ENCODE results near the gene RALA. TPM values are rescaled to one million over a fixed set of nuclear protein-coding genes. Genes with fewer than 3 reads are reported as not detected.
"Not testable (repeated sequence)": the region's sequence is repeated elsewhere in the genome, so short reads cannot be mapped to it uniquely, and the experiment has no call there.

RALA gene
- total RNA-seq, 1 experiment from 2014 or later: 27.3 TPM

DNA sequence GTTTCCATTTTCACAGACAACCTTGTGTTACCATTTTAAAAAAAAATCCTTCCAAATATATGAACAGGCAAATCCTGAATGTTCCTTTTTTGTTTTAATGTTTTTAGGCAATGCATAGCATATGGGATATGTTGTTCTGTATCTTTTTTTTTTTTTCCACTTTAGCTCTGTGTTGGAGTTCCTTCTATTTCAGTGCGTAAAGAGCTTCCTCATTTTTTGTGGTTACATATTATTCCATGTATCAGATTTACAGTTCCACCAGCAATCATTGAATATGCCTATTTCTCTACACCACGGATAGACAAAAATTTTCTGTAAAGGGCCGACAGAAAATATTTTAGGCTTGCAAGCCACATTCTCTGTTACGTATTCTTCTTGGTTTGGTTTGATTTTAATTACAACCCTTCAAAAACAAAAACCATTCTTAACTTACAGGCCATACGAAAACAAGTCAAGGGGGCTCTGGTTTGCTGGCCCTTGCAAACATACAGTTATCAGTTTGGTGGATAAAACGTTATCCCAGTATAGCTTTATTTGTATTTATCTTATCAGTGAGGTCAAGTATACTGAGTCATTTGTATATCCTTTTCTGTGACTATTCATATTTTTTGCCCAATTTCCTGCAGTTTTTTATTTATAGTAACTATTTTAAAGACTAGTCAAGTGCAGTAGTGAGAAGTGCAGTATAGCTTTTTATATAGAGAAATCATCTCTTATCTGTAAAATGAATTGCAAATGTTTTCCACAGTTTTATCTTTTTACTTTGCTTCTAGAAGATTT lies 55.7 kb downstream of the RALA start:
- H3K4me1 ChIP-seq (ENCODE audit: control insufficient read depth in 1 of 2, insufficient read depth in 2 of 2, low read length in 2 of 2): no peaks in the 10 kb centered on the region

DNA sequence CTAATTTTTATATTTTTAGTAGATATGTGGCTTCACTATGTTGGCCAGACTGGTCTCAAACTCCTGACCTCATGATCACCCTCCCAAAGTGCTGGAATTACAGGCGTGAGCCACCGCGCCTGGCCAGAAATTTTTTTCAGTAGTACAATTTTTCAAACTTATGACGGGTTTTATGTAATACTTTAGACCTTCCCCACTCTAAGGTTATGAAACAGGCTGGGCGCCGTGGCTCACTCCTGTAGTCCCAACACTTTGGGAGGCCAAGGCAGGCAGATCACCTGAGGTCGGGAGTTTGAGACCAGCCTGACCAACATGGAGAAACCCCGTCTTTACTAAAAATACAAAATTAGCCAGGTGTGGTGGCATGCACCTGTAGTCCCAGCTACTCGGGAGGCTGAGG lies 56.5 kb downstream of the RALA start:
- H3K27me3 ChIP-seq (ENCODE audit: insufficient read depth, low read length); H3K9me3 ChIP-seq (ENCODE audit: control insufficient read depth in 1 of 2, insufficient read depth in 1 of 2, low read depth in 1 of 2, low read length in 2 of 2); H4K20me1 ChIP-seq (ENCODE audit: insufficient read depth); H3K9ac ChIP-seq (ENCODE audit: low read length); H2AFZ ChIP-seq (ENCODE audit: low read depth, low read length, poor library complexity, severe bottlenecking); POLR2A ChIA-PET; H3K4me1 ChIP-seq (ENCODE audit: control insufficient read depth in 1 of 2, insufficient read depth in 2 of 2, low read length in 2 of 2); H3K4me2 ChIP-seq (ENCODE audit: low read length); RAD21 ChIA-PET (ENCODE audit: low non-redundant PET in 1 of 2, low total read pairs in 2 of 2, uncharacterized antibody in 2 of 2, unreplicated experiment in 2 of 2); DNase-seq (ENCODE audit: low read depth, low spot score); intact Hi-C loops (cut with micrococcal nuclease); H3K27ac ChIP-seq (ENCODE audit: low read depth, low read length); H3K36me3 ChIP-seq (ENCODE audit: control insufficient read depth in 1 of 2, insufficient read depth in 2 of 2, low read length in 2 of 2); H3K4me3 ChIP-seq (replicated peaks in 1 of 2; ENCODE audit: low read depth in 1 of 2, low read length in 2 of 2); H3K9me2 ChIP-seq (ENCODE audit: insufficient read depth); BruUV-seq (replicated peaks); ATAC-seq; CTCF ChIA-PET: not testable (repeated sequence)
- H3K79me2 ChIP-seq (ENCODE audit: insufficient read depth, low read length): peaks cover 16% of the 10 kb centered on the region; the same call in 1 of the 2 replicates

More for the DNA sequence above, 55.7 kb downstream of the RALA start:
- H4K20me1 ChIP-seq (ENCODE audit: insufficient read depth): no peaks in the 10 kb centered on the region
- no peak overlapping the region for H3K4me3 ChIP-seq (replicated peaks in 1 of 2; ENCODE audit: low read depth in 1 of 2, low read length in 2 of 2)
- intact Hi-C loops (cut with micrococcal nuclease): no loop called here
- RAD21 ChIA-PET (ENCODE audit: low non-redundant PET in 1 of 2, low total read pairs in 2 of 2, uncharacterized antibody in 2 of 2, unreplicated experiment in 2 of 2): no interaction called here
- H3K9me2 ChIP-seq (ENCODE audit: insufficient read depth): no peaks in the 10 kb centered on the region
- no peaks in the 10 kb centered on the region for H3K9me3 ChIP-seq (ENCODE audit: control insufficient read depth in 1 of 2, insufficient read depth in 1 of 2, low read depth in 1 of 2, low read length in 2 of 2)
- POLR2A ChIA-PET: no interaction called here
- BruUV-seq (replicated peaks): no TSS peak
- CTCF ChIA-PET: no interaction called here
- DNase-seq (ENCODE audit: low read depth, low spot score): no peak
- H3K36me3 ChIP-seq (ENCODE audit: control insufficient read depth in 1 of 2, insufficient read depth in 2 of 2, low read length in 2 of 2): no peaks in the 10 kb centered on the region
- no peak for ATAC-seq
- H3K27ac ChIP-seq (ENCODE audit: low read depth, low read length): no peak overlapping the region
- H3K27me3 ChIP-seq (ENCODE audit: insufficient read depth, low read length): no peaks in the 10 kb centered on the region
- TF ChIP-seq EZH2 (IDR thresholded peaks at IDR 0.05) (no peak), SRF (IDR thresholded peaks at IDR 0.05; ENCODE audit: low read depth) (no peak), ZNF274 (IDR thresholded peaks at IDR 0.05; ENCODE audit: low read depth, low read length) (no peak), CBX3 (IDR thresholded peaks at IDR 0.05; ENCODE audit: low read depth) (no peak), POLR2AphosphoS5 (IDR thresholded peaks at IDR 0.05; ENCODE audit: low read depth, low read length) (no peak), SIN3A (IDR thresholded peaks at IDR 0.05; ENCODE audit: low read depth) (no peak), SP1 (IDR thresholded peaks at IDR 0.05; ENCODE audit: low read depth) (no peak), EZH2phosphoT487 (IDR thresholded peaks at IDR 0.05; ENCODE audit: borderline replicate concordance) (no peak), FOSL1 (IDR thresholded peaks at IDR 0.05; ENCODE audit: low read depth) (no peak), ELF1 (IDR thresholded peaks at IDR 0.05; ENCODE audit: borderline replicate concordance, low read depth) (no peak), POLR2A (IDR thresholded peaks at IDR 0.05; ENCODE audit: borderline replicate concordance, extremely low read depth, insufficient read depth, insufficient read length) (no peak), EGR1 (IDR thresholded peaks at IDR 0.05; ENCODE audit: low read depth) (no peak), RAD21 (IDR thresholded peaks at IDR 0.05; ENCODE audit: low read depth) (no peak), YY1 (IDR thresholded peaks at IDR 0.05; ENCODE audit: extremely low read depth, insufficient replicate concordance, low read depth, low read length) (no peak), ZFX (IDR thresholded peaks at IDR 0.05) (no peak)
- TF ChIP-seq, protein P1, sequence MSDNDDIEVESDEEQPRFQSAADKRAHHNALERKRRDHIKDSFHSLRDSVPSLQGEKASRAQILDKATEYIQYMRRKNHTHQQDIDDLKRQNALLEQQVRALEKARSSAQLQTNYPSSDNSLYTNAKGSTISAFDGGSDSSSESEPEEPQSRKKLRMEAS (IDR thresholded peaks at IDR 0.05): no peak
- TF ChIP-seq, protein P2, sequence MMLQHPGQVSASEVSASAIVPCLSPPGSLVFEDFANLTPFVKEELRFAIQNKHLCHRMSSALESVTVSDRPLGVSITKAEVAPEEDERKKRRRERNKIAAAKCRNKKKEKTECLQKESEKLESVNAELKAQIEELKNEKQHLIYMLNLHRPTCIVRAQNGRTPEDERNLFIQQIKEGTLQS (IDR thresholded peaks at IDR 0.05): no peak
- H2AFZ ChIP-seq (ENCODE audit: low read depth, low read length, poor library complexity, severe bottlenecking): no peak overlapping the region
- H3K4me2 ChIP-seq (ENCODE audit: low read length): no peak overlapping the region
- no peak overlapping the region for H3K9ac ChIP-seq (ENCODE audit: low read length)
- peaks cover 16% of the 10 kb centered on the region; the same call in 1 of the 2 replicates for H3K79me2 ChIP-seq (ENCODE audit: insufficient read depth, low read length)
